ENCODE results near the gene POU3F3.

POU3F3 gene

DNA sequence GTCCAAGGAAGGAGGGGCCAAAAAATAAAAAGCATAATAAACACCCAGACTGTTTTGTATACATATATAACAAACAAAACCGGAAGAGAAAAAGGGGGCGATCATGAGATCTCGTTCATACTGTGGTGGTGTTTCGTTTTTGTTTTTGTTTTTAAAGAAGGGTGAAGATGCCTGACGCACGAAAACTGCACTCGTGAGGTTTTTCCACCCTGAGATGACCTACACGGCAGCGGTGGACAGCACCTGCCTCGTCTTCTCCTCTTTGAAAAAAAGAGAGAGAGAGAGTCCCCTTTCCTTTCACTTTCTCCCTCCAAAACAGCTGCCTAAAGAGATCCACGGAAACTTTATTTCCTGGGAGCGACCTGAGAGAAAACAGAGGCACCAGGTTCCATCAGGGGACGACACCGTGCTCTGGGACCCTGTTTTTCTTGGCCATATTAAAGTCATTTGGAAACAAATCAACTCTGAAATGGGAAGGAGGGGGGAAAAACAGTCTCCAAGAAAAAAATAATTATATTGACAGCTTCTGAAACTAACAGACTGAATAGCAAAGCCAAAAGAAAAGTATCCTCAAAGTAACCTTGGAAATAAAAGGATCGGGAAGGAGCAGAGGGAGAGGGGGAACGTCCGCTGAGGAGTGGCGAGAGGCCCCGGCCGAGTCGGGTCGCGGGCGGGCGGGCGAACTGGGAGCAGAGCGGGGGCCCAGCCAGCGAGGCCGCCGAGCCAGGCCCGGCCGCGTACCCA lies 3.5 kb downstream of the POU3F3 start:
- DNase-seq, result peak in 22 of 42 donors; percentile 17 to 80 (median 59)
- intact Hi-C loops (cut with DNase I), result loop anchor here (5.0 kb wide), 1 partner anchor 810 kb away; no protein-coding TSS in a partner anchor

DNA sequence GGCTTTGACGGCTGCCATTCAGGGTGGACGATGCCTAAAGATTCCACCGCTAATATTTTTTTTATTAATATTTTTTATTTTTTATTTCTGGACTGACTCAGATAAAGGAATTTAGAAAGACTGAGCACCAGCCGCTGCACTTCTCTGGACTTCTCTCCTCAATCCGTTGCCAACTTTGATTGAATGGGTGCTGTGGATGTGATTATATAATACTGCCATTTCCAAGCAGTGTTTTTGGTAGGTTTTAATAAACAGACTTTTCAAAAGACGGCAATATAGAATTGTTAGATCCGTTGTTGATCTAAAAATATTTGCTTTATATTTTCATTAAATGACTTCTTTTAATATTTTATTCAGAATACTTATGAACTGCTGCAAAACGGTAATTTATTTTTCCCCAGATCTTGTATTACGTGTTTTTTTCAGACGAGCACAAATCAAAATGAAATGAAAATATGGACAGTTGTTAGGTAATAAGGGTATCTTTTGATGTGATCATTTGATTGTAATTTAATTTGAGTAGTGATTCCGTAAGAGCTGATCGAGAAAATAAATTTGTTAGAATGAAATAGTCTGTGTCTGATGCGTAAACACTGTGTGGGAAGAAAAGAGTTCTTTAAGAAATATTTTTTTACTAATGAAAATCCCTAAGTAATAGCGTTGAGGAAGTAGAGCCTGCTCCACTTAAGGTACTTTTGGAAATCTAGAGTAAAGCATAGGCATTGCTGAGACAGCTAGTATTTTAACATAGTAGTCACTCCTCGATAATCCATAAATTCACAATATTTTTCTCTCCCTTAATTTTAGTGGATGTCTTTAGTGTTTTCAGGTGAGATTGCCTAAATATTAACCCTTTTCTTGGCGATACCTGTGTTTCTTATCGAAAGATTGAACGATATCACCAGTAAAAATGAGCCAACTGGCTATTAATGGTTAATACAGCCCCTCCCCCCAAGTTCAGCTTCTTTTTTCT lies 4.4 kb downstream of the POU3F3 start:
- intact Hi-C loops (cut with DNase I), result loop anchor here (5.0 kb wide), 1 partner anchor 811 kb away; no protein-coding TSS in a partner anchor
- peak in 2 of 42 donors; percentile 43 to 64 for DNase-seq

- peak in 1 of 42 donors; percentile 15 for DNase-seq
- intact Hi-C loops (cut with DNase I), result loop anchor here (5.0 kb wide), 1 partner anchor 812 kb away; no protein-coding TSS in a partner anchor
Measured at GRCh38 chr2:104859291-104859765, 5.4 kb downstream of the POU3F3 start.

DNA sequence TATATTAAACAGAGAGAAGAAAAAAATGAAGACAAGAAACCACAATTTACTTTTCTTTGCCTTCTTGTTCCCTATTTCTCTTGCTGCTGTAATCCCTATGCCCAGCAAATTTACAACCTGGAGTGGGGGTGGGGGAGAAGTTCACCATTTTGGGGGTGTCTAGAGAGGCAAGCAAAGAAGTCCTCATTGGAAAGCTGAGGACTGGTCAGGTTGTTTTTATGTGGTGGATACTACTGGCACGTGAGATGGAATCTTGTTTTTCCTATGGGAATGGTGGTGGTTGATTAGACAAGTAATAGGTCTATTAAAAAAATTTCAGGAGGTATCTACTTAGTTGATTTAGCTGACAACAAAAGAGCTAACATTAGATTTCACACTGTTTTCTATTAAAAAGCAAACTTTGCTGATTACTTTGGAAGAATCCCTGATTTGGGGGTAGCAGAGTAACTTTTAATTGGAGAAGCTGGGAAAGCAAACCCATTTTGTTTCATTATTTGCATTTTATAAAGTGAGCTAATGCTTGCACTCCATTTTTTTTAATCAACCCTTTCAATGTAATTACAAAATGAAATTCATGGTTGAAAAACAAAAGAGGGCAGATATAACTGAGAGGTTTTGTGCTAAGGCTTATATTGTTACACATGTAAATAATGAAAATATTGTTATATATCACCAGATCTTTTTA lies 6.0 kb downstream of the POU3F3 start:
- peak in 4 of 42 donors; percentile 10 to 56 (median 30) for DNase-seq
- intact Hi-C loops (cut with DNase I), result loop anchor here (5.0 kb wide), 1 partner anchor 813 kb away; no protein-coding TSS in a partner anchor

DNA sequence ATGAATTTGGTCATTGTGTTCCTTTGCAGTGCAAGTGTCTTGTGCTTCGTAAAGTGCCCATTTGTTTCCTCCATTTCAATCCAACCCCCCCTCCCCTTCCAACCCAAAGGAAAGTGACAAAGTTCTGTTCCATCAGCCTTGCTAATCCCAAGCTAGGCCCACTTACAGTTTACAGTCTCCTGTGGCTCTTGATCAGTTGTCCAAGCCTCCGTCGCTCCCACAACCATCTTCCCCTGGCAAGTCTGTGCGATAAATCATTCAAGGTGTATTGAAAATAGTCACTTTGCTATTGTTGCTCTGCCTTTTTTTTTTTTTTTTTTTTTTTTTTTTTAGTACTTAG lies 6.5 kb downstream of the POU3F3 start:
- intact Hi-C loops (cut with DNase I), result no loop called here
- peak in 21 of 42 donors; percentile 28 to 85 (median 60) for DNase-seq

DNA sequence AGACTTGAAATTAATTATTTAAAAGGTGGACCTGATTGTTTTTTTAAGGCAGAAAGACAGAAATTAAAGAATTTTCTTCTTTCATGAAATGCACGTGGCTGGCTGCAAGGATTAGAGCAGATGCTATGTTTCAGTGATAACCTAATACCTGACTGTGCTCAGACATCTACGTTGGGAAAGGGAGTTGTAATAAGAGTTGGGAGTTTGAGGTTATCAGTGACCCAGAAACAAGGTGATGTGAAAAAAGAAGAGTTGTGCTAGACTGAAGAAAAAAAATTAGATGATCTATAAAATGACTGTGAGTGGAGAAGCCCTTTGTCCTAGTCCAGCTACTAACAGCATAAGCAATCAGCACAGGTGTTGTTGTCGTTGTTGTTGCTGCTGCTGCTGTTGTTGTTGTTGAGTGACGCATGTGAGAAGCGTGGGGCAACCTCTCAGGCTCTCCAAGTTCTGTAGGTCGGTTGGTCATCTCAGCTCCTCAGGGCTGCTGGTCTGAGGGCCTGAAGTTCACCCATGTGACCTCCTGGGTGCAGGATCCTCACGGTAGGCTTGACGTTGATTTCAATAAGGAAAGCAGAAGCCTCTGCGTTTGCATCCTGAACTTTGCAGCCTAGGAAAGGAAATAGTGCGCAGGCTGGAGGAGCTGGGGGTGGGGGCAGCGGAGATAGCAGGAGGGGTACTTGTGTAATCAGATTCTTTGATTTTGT lies 7.6 kb downstream of the POU3F3 start:
- DNase-seq, result peak in 14 of 42 donors; percentile 8 to 65 (median 37)

DNA sequence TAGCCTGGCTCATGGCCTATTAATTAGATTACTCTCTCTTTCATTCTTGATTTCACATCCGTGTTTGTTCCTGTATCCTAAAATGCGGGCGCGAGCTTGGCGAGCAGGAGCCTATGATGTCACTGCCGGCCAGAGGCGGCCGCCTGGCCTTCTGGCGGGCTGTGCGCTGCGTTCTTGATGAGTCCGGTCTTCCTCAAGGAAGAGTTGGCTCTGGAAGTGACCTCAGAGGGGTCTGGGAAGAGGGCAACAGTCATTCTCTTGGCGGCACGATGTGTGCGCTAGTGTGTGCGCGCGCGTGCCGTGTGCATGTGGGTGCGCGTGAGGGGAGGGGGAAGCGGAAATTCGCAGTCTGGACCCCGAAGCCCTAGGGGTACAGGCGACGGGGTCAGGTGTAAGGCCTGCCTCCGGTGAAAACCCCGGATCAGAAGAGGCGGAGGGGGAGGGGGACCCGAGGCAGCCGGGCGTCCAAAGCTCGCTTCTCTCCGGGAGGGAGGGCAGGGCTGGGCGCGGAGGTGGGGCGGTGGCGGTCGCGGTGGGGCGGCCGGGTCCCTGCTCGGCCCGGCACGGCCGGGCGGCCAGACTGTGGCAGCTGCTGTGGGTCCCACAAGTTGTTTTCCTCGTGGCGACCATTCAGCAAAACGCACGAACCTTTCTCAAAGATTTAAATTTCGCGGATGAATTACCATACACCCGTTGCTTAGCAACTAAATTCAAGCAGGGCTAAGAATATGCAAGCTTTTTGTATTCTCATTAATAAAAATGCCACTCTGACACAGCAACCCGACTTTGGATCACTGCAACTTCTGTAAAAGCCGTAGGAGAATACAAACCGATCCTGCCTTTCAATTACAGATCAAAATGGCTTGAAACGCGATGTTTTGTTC lies 8.4 kb downstream of the POU3F3 start:
- intact Hi-C loops (cut with DNase I), result no loop called here
- DNase-seq, result peak in 39 of 42 donors; percentile 54 to 88 (median 73)

More for the DNA sequence above, 7.6 kb downstream of the POU3F3 start:
- intact Hi-C loops (cut with DNase I), result no loop called here

GRCh38 chr2:104863146-104863467 lies 9.2 kb downstream of the POU3F3 start:
- peak in 2 of 42 donors; percentile 17 to 59 for DNase-seq
- intact Hi-C loops (cut with DNase I), result no loop called here

DNA sequence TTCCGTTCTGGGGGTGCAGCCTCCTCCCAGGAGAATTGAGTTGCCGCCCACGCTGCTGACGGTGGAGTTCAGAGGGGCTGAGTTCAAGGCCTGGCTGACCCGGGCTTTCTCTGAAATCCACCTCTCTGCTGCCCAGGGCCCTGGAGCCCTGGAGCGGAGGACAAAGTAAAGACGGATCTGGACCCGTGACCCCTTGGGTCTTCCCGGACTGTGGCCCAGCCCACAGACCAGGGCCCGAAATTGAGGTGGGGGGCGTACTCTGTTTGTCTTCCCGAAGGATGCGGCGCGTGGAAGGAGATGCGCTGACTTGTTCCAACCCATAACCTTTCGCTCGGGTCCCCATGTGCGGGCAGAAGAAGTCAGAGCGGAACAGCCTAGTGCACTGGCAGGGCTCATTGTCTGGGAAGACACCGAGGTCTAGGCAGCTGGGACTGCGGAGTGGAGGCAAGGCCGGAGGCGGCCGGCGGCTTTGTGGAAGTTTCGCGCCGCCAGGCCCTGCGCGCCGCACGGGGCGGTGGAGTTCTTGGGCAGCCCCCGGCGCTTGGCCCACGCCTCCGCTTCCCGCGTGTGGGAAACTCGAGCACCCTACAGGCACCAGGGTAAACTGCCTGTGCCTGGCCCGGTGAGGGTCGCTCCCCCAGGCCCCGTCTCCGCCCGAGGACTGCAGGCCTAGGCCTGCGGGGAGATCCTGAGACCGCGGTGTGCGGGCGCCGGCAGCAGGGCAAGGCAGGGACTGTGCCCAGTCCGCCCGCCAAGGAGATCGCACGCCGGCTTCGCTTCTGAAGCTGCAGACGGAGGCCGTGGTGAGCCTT lies 9.8 kb downstream of the POU3F3 start:
- DNase-seq, result peak in 27 of 42 donors; percentile 40 to 79 (median 57)
- intact Hi-C loops (cut with DNase I), result no loop called here

GRCh38 chr2:104864280-104865095 lies 10.6 kb downstream of the POU3F3 start:
- DNase-seq, result peak in 3 of 42 donors; percentile 12 to 25 (median 15)
- intact Hi-C loops (cut with DNase I), result no loop called here

DNA sequence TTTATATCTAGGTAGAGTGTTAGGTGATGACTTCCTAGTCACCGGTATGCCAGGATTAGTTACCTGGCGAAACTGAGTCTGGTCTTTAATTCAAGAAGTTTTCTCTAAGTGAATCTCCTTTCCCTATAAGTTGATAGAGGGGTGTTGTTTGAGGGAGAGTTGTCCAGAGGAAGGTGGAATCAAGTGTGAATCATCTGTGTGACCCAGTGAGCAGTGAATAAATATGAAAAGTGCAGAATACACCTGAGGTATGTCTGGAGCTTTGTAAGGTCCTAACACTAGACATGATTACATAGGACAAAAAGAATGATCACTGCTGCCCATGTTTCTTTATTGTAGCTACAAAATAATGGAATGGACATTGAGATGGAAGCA lies 11.2 kb downstream of the POU3F3 start:
- intact Hi-C loops (cut with DNase I), result no loop called here
- no peak for DNase-seq

- DNase-seq, result peak in 6 of 42 donors; percentile 17 to 56 (median 31)
- intact Hi-C loops (cut with DNase I), result no loop called here
Measured at GRCh38 chr2:104866122-104866864, 12.4 kb downstream of the POU3F3 start.

DNA sequence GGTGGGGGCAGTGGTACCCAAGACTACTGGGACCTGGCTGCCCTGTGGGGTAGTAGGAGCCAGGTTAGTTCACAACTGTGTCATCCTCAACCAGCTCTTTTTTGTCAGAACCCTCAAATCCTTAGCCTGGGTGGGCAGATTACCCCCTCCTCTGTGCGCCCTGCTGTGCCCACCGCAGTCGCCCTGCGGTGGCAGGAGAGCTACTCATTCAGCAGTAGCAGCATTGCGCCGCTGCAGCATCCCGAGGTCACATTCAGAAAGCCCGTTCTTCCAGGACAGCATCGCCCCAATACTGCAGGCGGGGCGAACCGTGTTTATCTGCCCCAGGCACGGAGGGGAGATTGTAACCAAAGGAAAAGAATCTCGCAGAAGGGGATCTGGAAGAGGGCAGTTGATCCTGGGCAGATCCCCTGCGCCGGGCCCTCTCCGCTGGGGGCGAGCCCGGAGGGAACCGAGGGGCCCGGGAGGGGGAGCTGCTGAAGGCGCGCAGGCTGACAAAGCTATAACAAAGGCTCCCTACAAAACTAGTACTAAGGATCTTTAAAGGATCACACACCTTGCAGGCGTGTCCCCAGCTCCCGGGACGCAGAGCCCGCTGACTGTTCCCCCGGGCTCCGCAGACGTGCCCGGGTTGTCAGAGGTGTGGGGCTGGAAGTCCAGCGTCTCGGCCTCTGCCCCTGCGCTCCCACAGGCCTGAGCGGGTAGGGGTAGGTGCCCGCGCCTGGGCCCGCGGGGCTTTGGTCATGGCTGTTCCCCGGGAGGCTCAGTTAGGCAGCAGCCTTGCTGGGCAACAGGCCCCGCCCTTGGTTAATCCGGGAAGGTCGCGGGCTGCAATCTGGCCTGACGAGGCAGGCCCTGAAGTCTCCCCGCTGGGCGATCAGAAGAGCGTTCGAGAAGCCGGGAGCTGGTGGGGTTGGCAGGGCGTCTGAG lies 13.2 kb downstream of the POU3F3 start:
- intact Hi-C loops (cut with DNase I), result no loop called here
- DNase-seq, result peak in 39 of 42 donors; percentile 39 to 92 (median 71)
